ENCODE results near the gene CD274. TPM values are rescaled to one million over a fixed set of nuclear protein-coding genes. Genes with fewer than 3 reads are reported as not detected.
"Not testable (repeated sequence)": the region's sequence is repeated elsewhere in the genome, so short reads cannot be mapped to it uniquely, and the experiment has no call there.

CD274 gene
- total RNA-seq, 1 donor from 2014 or later, result 16.5 TPM

- Histone ChIP-seq H3K27ac (no peak overlapping the region), H3K4me3 (peak overlapping the region; percentile 66), H3K27me3 (ENCODE audit: low read depth) (no peaks in the 10 kb centered on the region), H3K9me3 (no peaks in the 10 kb centered on the region), H3K36me3 (peaks cover 4% of the 10 kb centered on the region), H3K4me1 (peaks cover 61% of the 10 kb centered on the region)
- DNase-seq (no peak), ATAC-seq (no peak)
- intact Hi-C loops (cut with DNase I), result no loop called here
- TF ChIP-seq CTCF (IDR thresholded peaks at IDR 0.05), result no peak
Observed at GRCh38 chr9:5452286-5452609, 1.9 kb downstream of the CD274 start.

GRCh38 chr9:5453004-5453403, 2.7 kb downstream of the CD274 start:
- H3K36me3 ChIP-seq, result peaks cover 12% of the 10 kb centered on the region
- TF ChIP-seq CTCF (IDR thresholded peaks at IDR 0.05), result no peak
- no peaks in the 10 kb centered on the region for H3K9me3 ChIP-seq
- intact Hi-C loops (cut with DNase I), result no loop called here
- H3K4me1 ChIP-seq, result peaks cover 61% of the 10 kb centered on the region
- peak overlapping the region; percentile 66 for H3K4me3 ChIP-seq
- DNase-seq, result no peak
- no peak for ATAC-seq
- no peaks in the 10 kb centered on the region for H3K27me3 ChIP-seq (ENCODE audit: low read depth)
- no peak overlapping the region for H3K27ac ChIP-seq

- peaks cover 60% of the 10 kb centered on the region for H3K4me1 ChIP-seq
Observed at GRCh38 chr9:5453673-5454072, 3.3 kb downstream of the CD274 start.

GRCh38 chr9:5455181-5455580, 4.8 kb downstream of the CD274 start:
- Histone ChIP-seq H3K27me3 (ENCODE audit: low read depth) (no peaks in the 10 kb centered on the region), H3K27ac (peak overlapping the region; percentile 22), H3K36me3 (peaks cover 24% of the 10 kb centered on the region), H3K9me3 (no peaks in the 10 kb centered on the region), H3K4me3 (no peak overlapping the region), H3K4me1 (peaks cover 49% of the 10 kb centered on the region)
- no peak for TF ChIP-seq CTCF (IDR thresholded peaks at IDR 0.05)
- ATAC-seq (peak in 1 of 2 donors; percentile 69), DNase-seq (no peak)
- intact Hi-C loops (cut with DNase I), result no loop called here

More at GRCh38 chr9:5453673-5454072, 3.3 kb downstream of the CD274 start:
- intact Hi-C loops (cut with DNase I), result no loop called here
- no peak for DNase-seq
- no peaks in the 10 kb centered on the region for H3K27me3 ChIP-seq (ENCODE audit: low read depth)
- no peaks in the 10 kb centered on the region for H3K9me3 ChIP-seq
- no peak for TF ChIP-seq CTCF (IDR thresholded peaks at IDR 0.05)
- H3K36me3 ChIP-seq, result peaks cover 16% of the 10 kb centered on the region
- H3K27ac ChIP-seq, result no peak overlapping the region
- ATAC-seq, result no peak
- H3K4me3 ChIP-seq, result no peak overlapping the region

GRCh38 chr9:5459289-5459829, 9.0 kb downstream of the CD274 start:
- no peaks in the 10 kb centered on the region for H3K9me3 ChIP-seq
- H3K4me3 ChIP-seq, result no peak overlapping the region
- no peak overlapping the region for H3K27ac ChIP-seq
- H3K27me3 ChIP-seq (ENCODE audit: low read depth), result no peaks in the 10 kb centered on the region
- intact Hi-C loops (cut with DNase I), result no loop called here
- peaks cover 44% of the 10 kb centered on the region for H3K36me3 ChIP-seq
- ATAC-seq (peak; percentile 38 to 64), DNase-seq (no peak)
- peaks cover 11% of the 10 kb centered on the region for H3K4me1 ChIP-seq
- no peak for TF ChIP-seq CTCF (IDR thresholded peaks at IDR 0.05)

- TF ChIP-seq CTCF (IDR thresholded peaks at IDR 0.05), result no peak
- H3K4me3 ChIP-seq, result no peak overlapping the region
- intact Hi-C loops (cut with DNase I), result no loop called here
- DNase-seq (no peak), ATAC-seq (no peak)
- H3K27ac ChIP-seq, result no peak overlapping the region
- no peaks in the 10 kb centered on the region for H3K9me3 ChIP-seq
- H3K4me1 ChIP-seq, result peaks cover 5% of the 10 kb centered on the region
- no peaks in the 10 kb centered on the region for H3K27me3 ChIP-seq (ENCODE audit: low read depth)
- peaks cover 52% of the 10 kb centered on the region for H3K36me3 ChIP-seq
Observed at GRCh38 chr9:5460157-5460556, 9.8 kb downstream of the CD274 start.

GRCh38 chr9:5464831-5465330, 14.5 kb downstream of the CD274 start:
- intact Hi-C loops (cut with DNase I); ATAC-seq: not testable (repeated sequence)

More at GRCh38 chr9:5464831-5465330, 14.5 kb downstream of the CD274 start:
- H3K27me3 ChIP-seq (ENCODE audit: low read depth); H3K4me1 ChIP-seq; H3K27ac ChIP-seq; H3K9me3 ChIP-seq; H3K4me3 ChIP-seq: not testable (repeated sequence)
- H3K36me3 ChIP-seq, result peaks cover 57% of the 10 kb centered on the region
- DNase-seq, result peak; percentile 45
